ENCODE results near the gene TEX10. TPM values are rescaled to one million over a fixed set of nuclear protein-coding genes. Genes with fewer than 3 reads are reported as not detected.

Gene TEX10
- polyA plus RNA-seq, 1 donor (not counting 4 experiments of a cell fraction or from before 2014, with no cell fraction given): 50.7 TPM

- Histone ChIP-seq H3K36me3 (ENCODE audit: control insufficient read depth in 2 of 2, extremely low read depth in 1 of 2, insufficient read depth in 2 of 2, low read length in 2 of 2) (peaks cover 3 to 4% of the 10 kb centered on the region in 2 experiments), H3K4me2 (ENCODE audit: control insufficient read depth, extremely low read depth, insufficient read depth, low read depth, low read length) (no peak overlapping the region), H3K4me1 (ENCODE audit: control insufficient read depth, extremely low read depth, insufficient read depth, low read length) (no peaks in the 10 kb centered on the region), H3K4me3 (ENCODE audit: control insufficient read depth in 2 of 3, extremely low read depth in 1 of 3, insufficient read depth in 2 of 3, low read depth in 1 of 3, low read length in 3 of 3) (no peak overlapping the region), H4K20me1 (ENCODE audit: control insufficient read depth, extremely low read depth, insufficient read depth, low read length) (no peaks in the 10 kb centered on the region), H3K9me3 (ENCODE audit: control insufficient read depth, low read depth, low read length) (no peaks in the 10 kb centered on the region), H3K79me2 (ENCODE audit: control insufficient read depth, insufficient read depth, low read length) (no peaks in the 10 kb centered on the region), H3K9ac (ENCODE audit: control insufficient read depth, extremely low read depth, insufficient read depth, low read length) (no peak overlapping the region), H3K27me3 (ENCODE audit: control insufficient read depth, extremely low read depth, insufficient read depth, low read length) (no peaks in the 10 kb centered on the region), H3K27ac (ENCODE audit: control insufficient read depth, insufficient read depth, low read length) (no peak overlapping the region), H2AFZ (ENCODE audit: control insufficient read depth, low read length) (no peak overlapping the region), H3K9me1 (ENCODE audit: control insufficient read depth, extremely low read depth, insufficient read depth, low read length) (no peaks in the 10 kb centered on the region)
- TF ChIP-seq EZH2 (IDR thresholded peaks at IDR 0.05; ENCODE audit: low read length) (no peak), CTCF (optimal IDR thresholded peaks at IDR 0.05 in 1 of 3, IDR thresholded peaks at IDR 0.05 in 1 of 3, conservative IDR thresholded peaks at IDR 0.05 in 1 of 3; ENCODE audit: extremely low read depth in 1 of 3, insufficient read depth in 2 of 3, low read length in 3 of 3) (no peak)
- DNase-seq (ENCODE audit: low read depth, low spot score): no peak
- no peak for FAIRE-seq
- dilution Hi-C loops (cut with MboI; ENCODE audit: extremely low pct_ligation_motif_present, low sequenced_read_pairs): no loop called here
Observed at GRCh38 chr9:100286257-100286656, 66.5 kb downstream of the TEX10 start.

DNA sequence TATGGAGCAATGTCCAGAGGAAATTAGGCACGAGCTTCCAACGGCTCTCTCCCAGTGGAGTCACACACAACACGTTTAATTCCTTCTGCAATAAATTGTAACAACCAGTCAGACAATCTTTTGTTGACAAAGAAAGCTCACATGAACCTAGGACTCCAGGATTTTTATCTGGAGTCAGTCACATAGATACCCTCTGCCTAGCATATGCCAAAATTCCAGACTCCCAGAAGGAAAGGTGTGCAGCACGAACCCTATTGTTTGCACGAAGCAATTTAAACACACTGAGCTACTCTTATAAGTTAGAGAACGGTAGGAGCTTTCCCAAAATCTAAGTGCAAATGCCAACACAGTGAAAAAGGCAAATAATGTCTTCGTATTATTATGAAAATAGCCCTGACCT lies 67.1 kb downstream of the TEX10 start:
- Histone ChIP-seq H3K4me3 (ENCODE audit: control insufficient read depth in 2 of 3, extremely low read depth in 1 of 3, insufficient read depth in 2 of 3, low read depth in 1 of 3, low read length in 3 of 3) (no peak overlapping the region), H3K9me3 (ENCODE audit: control insufficient read depth, low read depth, low read length) (no peaks in the 10 kb centered on the region), H3K9ac (ENCODE audit: control insufficient read depth, extremely low read depth, insufficient read depth, low read length) (no peak overlapping the region), H3K27ac (ENCODE audit: control insufficient read depth, insufficient read depth, low read length) (no peak overlapping the region), H3K27me3 (ENCODE audit: control insufficient read depth, extremely low read depth, insufficient read depth, low read length) (no peaks in the 10 kb centered on the region), H3K4me2 (ENCODE audit: control insufficient read depth, extremely low read depth, insufficient read depth, low read depth, low read length) (no peak overlapping the region), H3K79me2 (ENCODE audit: control insufficient read depth, insufficient read depth, low read length) (no peaks in the 10 kb centered on the region), H3K36me3 (ENCODE audit: control insufficient read depth in 2 of 2, extremely low read depth in 1 of 2, insufficient read depth in 2 of 2, low read length in 2 of 2) (peaks cover 3 to 4% of the 10 kb centered on the region in 2 experiments), H4K20me1 (ENCODE audit: control insufficient read depth, extremely low read depth, insufficient read depth, low read length) (no peaks in the 10 kb centered on the region), H3K9me1 (ENCODE audit: control insufficient read depth, extremely low read depth, insufficient read depth, low read length) (no peaks in the 10 kb centered on the region), H3K4me1 (ENCODE audit: control insufficient read depth, extremely low read depth, insufficient read depth, low read length) (no peaks in the 10 kb centered on the region), H2AFZ (ENCODE audit: control insufficient read depth, low read length) (no peak overlapping the region)
- no peak for FAIRE-seq
- TF ChIP-seq EZH2 (IDR thresholded peaks at IDR 0.05; ENCODE audit: low read length) (no peak), CTCF (optimal IDR thresholded peaks at IDR 0.05 in 1 of 3, IDR thresholded peaks at IDR 0.05 in 1 of 3, conservative IDR thresholded peaks at IDR 0.05 in 1 of 3; ENCODE audit: extremely low read depth in 1 of 3, insufficient read depth in 2 of 3, low read length in 3 of 3) (no peak)
- DNase-seq (ENCODE audit: low read depth, low spot score): no peak
- dilution Hi-C loops (cut with MboI; ENCODE audit: extremely low pct_ligation_motif_present, low sequenced_read_pairs): no loop called here

All from keratinocyte (primary cell).